HCT116 (cell line): ENCODE results near the gene PRKN.

Experiments used
- CBX3 ChIP-seq: IDR thresholded peaks from 2 replicates; pipeline ENCODE4 v1.6.1; 2012; ENCODE audit warnings: low read depth
- CEBPB ChIP-seq: IDR thresholded peaks from 2 replicates; pipeline ENCODE4 v1.6.1; 2012; ENCODE audit warnings: low read depth
- EZH2 ChIP-seq: fragments of 200-600 bp; sonication (generic); IDR thresholded peaks from 2 replicates; pipeline ENCODE4 v1.6.1; 2017; ENCODE audit warnings: antibody characterized with exemption, mixed run types
- JUND ChIP-seq: IDR thresholded peaks from 2 replicates; pipeline ENCODE4 v1.6.1; 2012
- POLR2A ChIP-seq: IDR thresholded peaks from 2 replicates; pipeline ENCODE4 v1.7.0; 2011; ENCODE audit warnings: borderline replicate concordance; ENCODE audit not compliant: insufficient read depth, insufficient read length; ENCODE audit errors: extremely low read depth
- YY1 ChIP-seq: IDR thresholded peaks from 2 replicates; pipeline ENCODE4 v1.6.1; 2011; ENCODE audit warnings: low read length, low read depth, moderate library complexity, mild to moderate bottlenecking; ENCODE audit not compliant: insufficient replicate concordance; ENCODE audit errors: extremely low read depth
- TF ChIP-seq, protein P1 (sequence below), 3 experiments: fragments of 200-600 bp in 1 of 3; sonication (generic) in 1 of 3; IDR thresholded peaks in 2 of 3; conservative IDR thresholded peaks in 1 of 3; 2 replicates each; pipeline ENCODE4 v1.5.1; 2012 to 2017; ENCODE audit warnings: low read depth in 2 of 3, low read length in 2 of 3, antibody characterized with exemption in 1 of 3, borderline replicate concordance in 1 of 3, control low read depth in 1 of 3, mild to moderate bottlenecking in 1 of 3, mixed read lengths in 1 of 3, mixed run types in 1 of 3, moderate library complexity in 1 of 3; ENCODE audit not compliant: insufficient read depth in 1 of 3

DNA sequence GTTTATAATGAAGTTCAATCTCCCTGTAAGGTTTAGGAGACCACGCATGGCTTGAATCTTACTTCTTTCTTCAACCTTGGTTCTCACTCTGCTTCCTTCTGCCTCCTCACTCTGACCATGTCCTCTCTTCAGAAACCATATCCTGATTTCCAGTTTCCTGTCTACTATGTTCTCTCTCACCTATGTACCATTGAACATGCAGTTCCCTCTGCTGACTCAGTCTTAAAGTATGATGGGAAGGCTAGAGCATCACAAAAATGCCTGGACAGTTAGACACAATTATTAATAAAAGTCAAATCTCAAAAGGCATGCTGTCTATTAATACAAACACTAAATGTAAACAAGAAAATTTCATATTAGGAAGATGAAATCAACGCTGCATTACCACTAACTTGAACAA, 151.6 kb downstream of the PRKN start:
- TF ChIP-seq CEBPB (no peak), YY1 (no peak), CBX3 (no peak), POLR2A (no peak), EZH2 (no peak), JUND (no peak)
- TF ChIP-seq, protein P1, sequence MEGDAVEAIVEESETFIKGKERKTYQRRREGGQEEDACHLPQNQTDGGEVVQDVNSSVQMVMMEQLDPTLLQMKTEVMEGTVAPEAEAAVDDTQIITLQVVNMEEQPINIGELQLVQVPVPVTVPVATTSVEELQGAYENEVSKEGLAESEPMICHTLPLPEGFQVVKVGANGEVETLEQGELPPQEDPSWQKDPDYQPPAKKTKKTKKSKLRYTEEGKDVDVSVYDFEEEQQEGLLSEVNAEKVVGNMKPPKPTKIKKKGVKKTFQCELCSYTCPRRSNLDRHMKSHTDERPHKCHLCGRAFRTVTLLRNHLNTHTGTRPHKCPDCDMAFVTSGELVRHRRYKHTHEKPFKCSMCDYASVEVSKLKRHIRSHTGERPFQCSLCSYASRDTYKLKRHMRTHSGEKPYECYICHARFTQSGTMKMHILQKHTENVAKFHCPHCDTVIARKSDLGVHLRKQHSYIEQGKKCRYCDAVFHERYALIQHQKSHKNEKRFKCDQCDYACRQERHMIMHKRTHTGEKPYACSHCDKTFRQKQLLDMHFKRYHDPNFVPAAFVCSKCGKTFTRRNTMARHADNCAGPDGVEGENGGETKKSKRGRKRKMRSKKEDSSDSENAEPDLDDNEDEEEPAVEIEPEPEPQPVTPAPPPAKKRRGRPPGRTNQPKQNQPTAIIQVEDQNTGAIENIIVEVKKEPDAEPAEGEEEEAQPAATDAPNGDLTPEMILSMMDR (IDR thresholded peaks at IDR 0.05 in 2 of 3, conservative IDR thresholded peaks at IDR 0.05 in 1 of 3; ENCODE audit: borderline replicate concordance in 1 of 3, insufficient read depth in 1 of 3, low read depth in 2 of 3, low read length in 2 of 3), result no peak
